Lung (tissue), 12 donors: Measurements from ENCODE around the gene WWC2. TPM values are rescaled to one million over a fixed set of nuclear protein-coding genes. Genes with fewer than 3 reads are reported as not detected.

Experiments used
- ATAC-seq: fragments of 200-7000 bp; cut with Tn5 transposase; one replicate; pipeline ENCODE4 v1.9.1; 2020; ENCODE audit warnings: moderate number of reproducible peaks; ENCODE audit not compliant: insufficient read depth, low FRiP score
- DNase-seq, 3 donors: peaks; one replicate each; pipeline ENCODE4 v3.0.0-alpha.2; 2013 to 2017
- H3K27ac ChIP-seq, 2 donors: one replicate each; pipeline ENCODE4 v1.5.1; 2013; ENCODE audit warnings: mild to moderate bottlenecking in 2 of 2, moderate library complexity in 2 of 2, control low read depth in 1 of 2, inconsistent platforms in 1 of 2, low read depth in 1 of 2, low read length in 1 of 2
- H3K27me3 ChIP-seq, 3 donors: one replicate each; pipeline ENCODE4 v1.5.1; 2013; ENCODE audit warnings: low read length in 2 of 3; ENCODE audit not compliant: control insufficient read depth in 3 of 3, insufficient read depth in 3 of 3
- H3K36me3 ChIP-seq, 4 donors: one replicate each; pipeline ENCODE4 v1.5.1; 2013; ENCODE audit warnings: low read length in 4 of 4, mild to moderate bottlenecking in 1 of 4, moderate library complexity in 1 of 4; ENCODE audit not compliant: control insufficient read depth in 4 of 4, insufficient read depth in 4 of 4
- H3K4me1 ChIP-seq, 5 donors: one replicate each; pipeline ENCODE4 v1.5.1; 2013; ENCODE audit warnings: low read length in 5 of 5, mild to moderate bottlenecking in 2 of 5, moderate library complexity in 1 of 5; ENCODE audit not compliant: control insufficient read depth in 5 of 5, insufficient read depth in 5 of 5
- H3K4me3 ChIP-seq: one replicate; pipeline ENCODE4 v1.5.1; 2013; ENCODE audit warnings: mild to moderate bottlenecking, control low read depth, moderate library complexity
- H3K9ac ChIP-seq, 2 donors: one replicate each; pipeline ENCODE4 v1.5.1; 2013; ENCODE audit warnings: low read length in 2 of 2, control low read depth in 1 of 2; ENCODE audit not compliant: insufficient read depth in 1 of 2
- H3K9me3 ChIP-seq, 4 donors: one replicate each; pipeline ENCODE4 v1.5.1; 2013; ENCODE audit warnings: low read length in 3 of 4, mild to moderate bottlenecking in 1 of 4, moderate library complexity in 1 of 4; ENCODE audit not compliant: control insufficient read depth in 4 of 4, insufficient read depth in 3 of 4
- WGBS, 2 donors: extraction: QIAGEN DNeasy Blood & Tissue Kit; methylation state at CpG; one replicate each; pipeline ENCODE4 v1.1.7; 2013; 5-methylcytosine and 5-hydroxymethylcytosine counted together
- polyA plus RNA-seq, 2 donors: library from polyadenylated mRNA; stranded (reverse); fragments of 200-250 nt; gene quantifications; one replicate each; pipeline ENCODE4 v1.2.1, GENCODE V29; 2013
- total RNA-seq, 2 donors: library from RNA; depleted of rRNA in 1 of 2; stranded (reverse); fragments of >200 nt in 1 of 2; gene quantifications; one replicate each; pipeline ENCODE4 v1.2.1, GENCODE V29; 2014 to 2021
- TF ChIP-seq, protein P1 (sequence below): IDR thresholded peaks from 2 replicates; pipeline ENCODE4 v1.5.1; 2012; ENCODE audit warnings: mild to moderate bottlenecking; ENCODE audit errors: control extremely low read depth, extremely low read depth
- donor health status: control.
- donor health status: control.
- donor health status: Bipolar disorder and iron deficiency.
- donor health status: healthy.
- donor health status: DM: yes; HTN: yes; CAD: no.

The WWC2 gene
- total and polyA plus RNA-seq, 4 donors, result 15.6 to 124 (median 45.2) TPM

DNA sequence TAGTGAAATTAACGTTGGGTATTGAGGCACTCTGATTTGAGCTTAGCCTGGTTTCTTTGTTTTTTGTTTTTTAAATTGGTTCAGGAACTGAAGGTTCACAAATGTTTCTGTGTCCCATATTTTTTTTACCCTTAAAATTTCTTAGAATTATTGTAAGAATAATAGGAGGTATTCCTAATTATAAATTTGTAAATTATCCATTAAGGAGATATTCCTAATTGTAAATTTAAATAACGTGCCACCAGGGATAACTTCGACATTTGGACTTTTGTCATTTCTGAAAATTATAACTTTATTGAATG lies 1.2 kb downstream of the WWC2 start:
- Histone ChIP-seq H3K36me3 (no peaks in the 10 kb centered on the region), H3K27ac (peak overlapping the region; percentile 98 to 99), H3K27me3 (no peaks in the 10 kb centered on the region), H3K9ac (peak overlapping the region; percentile 40 to 63), H3K9me3 (peaks cover 0 to 3% (median 0%) of the 10 kb centered on the region in 4 donors), H3K4me1 (peaks cover 0 to 23% (median 7%) of the 10 kb centered on the region in 5 donors), H3K4me3 (peak overlapping the region; percentile 96)
- 37 to 56% methylated on average over 3 of the region's 3 CpGs for WGBS, 2 donors
- TF ChIP-seq, protein P1, sequence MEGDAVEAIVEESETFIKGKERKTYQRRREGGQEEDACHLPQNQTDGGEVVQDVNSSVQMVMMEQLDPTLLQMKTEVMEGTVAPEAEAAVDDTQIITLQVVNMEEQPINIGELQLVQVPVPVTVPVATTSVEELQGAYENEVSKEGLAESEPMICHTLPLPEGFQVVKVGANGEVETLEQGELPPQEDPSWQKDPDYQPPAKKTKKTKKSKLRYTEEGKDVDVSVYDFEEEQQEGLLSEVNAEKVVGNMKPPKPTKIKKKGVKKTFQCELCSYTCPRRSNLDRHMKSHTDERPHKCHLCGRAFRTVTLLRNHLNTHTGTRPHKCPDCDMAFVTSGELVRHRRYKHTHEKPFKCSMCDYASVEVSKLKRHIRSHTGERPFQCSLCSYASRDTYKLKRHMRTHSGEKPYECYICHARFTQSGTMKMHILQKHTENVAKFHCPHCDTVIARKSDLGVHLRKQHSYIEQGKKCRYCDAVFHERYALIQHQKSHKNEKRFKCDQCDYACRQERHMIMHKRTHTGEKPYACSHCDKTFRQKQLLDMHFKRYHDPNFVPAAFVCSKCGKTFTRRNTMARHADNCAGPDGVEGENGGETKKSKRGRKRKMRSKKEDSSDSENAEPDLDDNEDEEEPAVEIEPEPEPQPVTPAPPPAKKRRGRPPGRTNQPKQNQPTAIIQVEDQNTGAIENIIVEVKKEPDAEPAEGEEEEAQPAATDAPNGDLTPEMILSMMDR, result no peak
- ATAC-seq, result no peak
- DNase-seq, result no peak

DNA sequence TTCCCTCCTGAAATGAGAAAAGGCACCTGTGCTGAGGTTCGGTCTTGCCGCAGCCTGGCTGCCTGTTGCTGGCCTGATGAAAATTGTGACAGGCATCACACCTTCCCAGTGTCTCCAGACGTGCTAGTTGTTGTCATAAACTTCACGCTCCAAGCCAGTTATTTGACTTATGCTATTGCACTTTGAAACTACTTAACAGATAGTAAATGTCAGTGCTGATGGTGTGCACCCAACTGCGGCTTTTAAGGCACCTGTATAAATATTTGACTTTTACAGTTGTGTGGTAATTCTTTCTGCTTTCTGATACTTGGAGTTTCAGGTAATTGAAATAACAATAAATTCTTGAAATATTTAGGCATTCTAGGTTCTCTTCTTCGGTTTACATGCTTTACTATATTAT lies 1.8 kb downstream of the WWC2 start:
- TF ChIP-seq, protein P1, result no peak
- ATAC-seq (no peak), DNase-seq (peak; percentile 16 to 33 (median 19))
- peaks cover 0 to 23% (median 8%) of the 10 kb centered on the region in 5 donors for H3K4me1 ChIP-seq
- no peak overlapping the region for H3K27ac ChIP-seq
- peak overlapping the region; percentile 38 to 52 for H3K9ac ChIP-seq
- H3K36me3 ChIP-seq, result no peaks in the 10 kb centered on the region
- no peaks in the 10 kb centered on the region for H3K27me3 ChIP-seq
- WGBS, 2 donors, result 53 to 79% methylated on average over 6 of the region's 6 CpGs
- H3K4me3 ChIP-seq, result no peak overlapping the region
- peaks cover 0 to 3% (median 0%) of the 10 kb centered on the region in 4 donors for H3K9me3 ChIP-seq

DNA sequence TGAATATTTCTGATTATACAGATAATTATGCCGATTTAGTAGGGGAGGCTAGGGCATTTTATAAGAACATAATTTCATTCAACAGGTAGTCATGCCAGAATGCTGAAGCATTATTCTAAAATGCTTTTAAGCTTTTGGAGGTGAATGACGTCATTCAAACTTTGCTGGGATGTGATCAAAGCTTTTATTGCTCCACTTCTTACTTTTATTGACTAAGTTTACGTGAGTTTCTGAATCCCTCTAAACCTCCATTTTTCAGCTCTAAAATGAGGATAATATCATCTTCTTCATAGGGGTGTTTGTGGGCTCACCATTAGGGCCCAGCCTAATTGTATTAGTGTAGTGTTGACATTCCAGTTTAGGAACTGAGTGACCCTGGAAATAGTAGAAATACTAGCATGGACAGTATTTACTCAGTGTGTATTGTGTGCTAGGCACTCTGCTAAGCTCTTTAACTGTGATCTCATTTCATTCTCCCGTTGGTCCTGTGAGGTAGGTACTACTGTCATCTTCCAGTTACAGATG lies 3.0 kb downstream of the WWC2 start:
- Histone ChIP-seq H3K27ac (no peak overlapping the region), H3K9me3 (peaks cover 0 to 3% (median 0%) of the 10 kb centered on the region in 4 donors), H3K4me3 (no peak overlapping the region), H3K4me1 (peaks cover 0 to 23% (median 8%) of the 10 kb centered on the region in 5 donors), H3K9ac (no peak overlapping the region), H3K36me3 (no peaks in the 10 kb centered on the region), H3K27me3 (no peaks in the 10 kb centered on the region)
- ATAC-seq (no peak), DNase-seq (peak in 2 of 3 donors; percentile 15 to 23)
- 65 to 80% methylated on average over 4 of the region's 4 CpGs for WGBS, 2 donors
- TF ChIP-seq, protein P1, result no peak

DNA sequence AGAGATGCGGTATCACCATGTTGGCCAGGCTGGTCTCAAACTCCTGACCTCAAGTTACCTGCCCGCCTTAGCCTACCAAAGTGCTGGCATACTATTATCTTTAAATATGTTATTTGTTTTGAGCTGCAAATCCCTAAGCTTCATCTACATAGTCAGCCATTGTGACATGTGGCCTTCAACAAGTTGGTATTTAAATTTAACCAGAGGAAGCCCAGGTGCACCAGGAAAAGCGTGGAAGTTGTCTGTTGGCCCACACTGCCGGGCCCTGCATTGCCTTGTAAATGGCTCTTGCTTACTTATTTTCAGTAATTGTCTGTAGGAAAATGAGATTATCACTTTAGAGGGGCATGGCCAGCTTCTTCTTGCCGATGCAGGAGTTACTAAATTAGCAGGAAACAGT lies 6.0 kb downstream of the WWC2 start:
- WGBS, 2 donors, result 94 to 97% methylated on average over 5 of the region's 5 CpGs
- Histone ChIP-seq H3K27me3 (no peaks in the 10 kb centered on the region), H3K27ac (no peak overlapping the region), H3K36me3 (no peaks in the 10 kb centered on the region), H3K9ac (no peak overlapping the region), H3K9me3 (no peaks in the 10 kb centered on the region), H3K4me3 (no peak overlapping the region), H3K4me1 (peaks cover 0 to 14% (median 8%) of the 10 kb centered on the region in 5 donors)
- ATAC-seq (no peak), DNase-seq (no peak)
- TF ChIP-seq, protein P1, result no peak
